ENCODE measurements around the gene CELF1. TPM values are rescaled to one million over a fixed set of nuclear protein-coding genes. Genes with fewer than 3 reads are reported as not detected.

The CELF1 gene
- total RNA-seq, 3 donors from 2014 or later (not counting 1 experiment from before 2014, with no cell fraction given), result 128 to 168 (median 162) TPM

DNA sequence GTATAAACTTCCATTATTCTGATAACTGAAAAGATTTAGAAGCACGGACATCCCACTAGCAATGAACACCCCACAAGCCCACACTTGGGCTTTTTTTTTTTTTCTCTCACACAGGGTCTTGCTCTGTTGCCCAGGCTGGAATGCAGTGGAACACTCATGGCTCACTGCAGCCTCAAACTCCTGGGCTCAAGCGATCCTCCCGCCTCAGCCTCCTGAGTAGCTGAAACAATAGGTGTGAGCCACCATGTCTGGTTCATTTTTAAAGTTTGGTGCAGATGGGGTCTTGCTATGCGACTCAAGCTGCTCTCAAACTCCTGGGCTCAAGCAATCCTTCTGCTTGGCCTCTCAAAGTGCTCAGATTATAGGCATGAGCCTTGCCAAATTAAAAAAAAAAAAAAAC is 107.1 kb downstream of the CELF1 start:
- no peak for ATAC-seq
- H3K36me3 Mint-ChIP-seq, result no peaks in the 10 kb centered on the region
- Histone ChIP-seq H3K4me3 (ENCODE audit: low read length) (no peak overlapping the region), H3K27me3 (ENCODE audit: control insufficient read depth, insufficient read depth, low read length) (no peaks in the 10 kb centered on the region), H3K36me3 (ENCODE audit: control insufficient read depth, insufficient read depth, low read length) (no peaks in the 10 kb centered on the region), H3K4me1 (ENCODE audit: control insufficient read depth, insufficient read depth, low read length) (no peaks in the 10 kb centered on the region), H3K27ac (ENCODE audit: low read length) (no peak overlapping the region), H3K9me3 (ENCODE audit: control insufficient read depth, insufficient read depth, low read length) (no peaks in the 10 kb centered on the region)
- 100% methylated on average over 4 of the region's 4 CpGs for WGBS (ENCODE audit: insufficient coverage)
- DNase-seq, result no peak
- intact Hi-C loops (cut with micrococcal nuclease), result no loop called here
- H3K27me3 Mint-ChIP-seq (ENCODE audit: low read depth in 2 of 2), result no peaks in the 10 kb centered on the region
- no peak overlapping the region for H3K4me3 Mint-ChIP-seq
- no peak for TF ChIP-seq CTCF (IDR thresholded peaks at IDR 0.05)
- H3K27ac Mint-ChIP-seq, result no peak overlapping the region
- peaks cover 0 to 6% of the 10 kb centered on the region in 2 donors for H3K4me1 Mint-ChIP-seq
- no peaks in the 10 kb centered on the region for H3K9me3 Mint-ChIP-seq

DNA sequence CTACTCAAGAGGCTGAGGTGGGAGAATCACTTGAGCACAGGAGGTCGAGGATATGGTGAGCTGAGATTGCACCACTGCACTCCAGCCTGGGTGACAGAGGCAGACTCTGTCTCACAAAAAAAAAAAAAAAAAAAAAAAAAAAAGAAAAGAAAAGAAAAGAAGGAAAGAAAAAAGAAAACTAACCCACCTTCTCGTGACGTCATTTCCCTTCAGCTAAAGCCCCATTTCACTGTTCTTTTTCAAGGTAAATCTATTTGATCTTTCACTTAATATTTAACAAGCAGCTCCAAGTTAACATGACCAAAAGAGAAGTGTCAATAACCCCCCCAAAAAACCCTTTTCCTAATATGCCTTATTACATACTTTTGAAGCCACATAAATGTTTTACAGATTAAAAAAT is 109.1 kb downstream of the CELF1 start:
- 89% methylated on average over 3 of the region's 3 CpGs for WGBS (ENCODE audit: insufficient coverage)
- intact Hi-C loops (cut with micrococcal nuclease), result no loop called here
- Histone ChIP-seq H3K27me3 (ENCODE audit: control insufficient read depth, insufficient read depth, low read length) (no peaks in the 10 kb centered on the region), H3K9me3 (ENCODE audit: control insufficient read depth, insufficient read depth, low read length) (no peaks in the 10 kb centered on the region), H3K36me3 (ENCODE audit: control insufficient read depth, insufficient read depth, low read length) (no peaks in the 10 kb centered on the region), H3K4me1 (ENCODE audit: control insufficient read depth, insufficient read depth, low read length) (no peaks in the 10 kb centered on the region), H3K4me3 (ENCODE audit: low read length) (no peak overlapping the region), H3K27ac (ENCODE audit: low read length) (no peak overlapping the region)
- DNase-seq, result no peak
- no peaks in the 10 kb centered on the region for H3K9me3 Mint-ChIP-seq
- TF ChIP-seq CTCF (IDR thresholded peaks at IDR 0.05), result no peak
- no peak overlapping the region for H3K27ac Mint-ChIP-seq
- H3K27me3 Mint-ChIP-seq (ENCODE audit: low read depth in 2 of 2), result no peaks in the 10 kb centered on the region
- H3K4me3 Mint-ChIP-seq, result no peak overlapping the region
- H3K36me3 Mint-ChIP-seq, result no peaks in the 10 kb centered on the region
- no peak for ATAC-seq
- peaks cover 0 to 6% of the 10 kb centered on the region in 2 donors for H3K4me1 Mint-ChIP-seq

DNA sequence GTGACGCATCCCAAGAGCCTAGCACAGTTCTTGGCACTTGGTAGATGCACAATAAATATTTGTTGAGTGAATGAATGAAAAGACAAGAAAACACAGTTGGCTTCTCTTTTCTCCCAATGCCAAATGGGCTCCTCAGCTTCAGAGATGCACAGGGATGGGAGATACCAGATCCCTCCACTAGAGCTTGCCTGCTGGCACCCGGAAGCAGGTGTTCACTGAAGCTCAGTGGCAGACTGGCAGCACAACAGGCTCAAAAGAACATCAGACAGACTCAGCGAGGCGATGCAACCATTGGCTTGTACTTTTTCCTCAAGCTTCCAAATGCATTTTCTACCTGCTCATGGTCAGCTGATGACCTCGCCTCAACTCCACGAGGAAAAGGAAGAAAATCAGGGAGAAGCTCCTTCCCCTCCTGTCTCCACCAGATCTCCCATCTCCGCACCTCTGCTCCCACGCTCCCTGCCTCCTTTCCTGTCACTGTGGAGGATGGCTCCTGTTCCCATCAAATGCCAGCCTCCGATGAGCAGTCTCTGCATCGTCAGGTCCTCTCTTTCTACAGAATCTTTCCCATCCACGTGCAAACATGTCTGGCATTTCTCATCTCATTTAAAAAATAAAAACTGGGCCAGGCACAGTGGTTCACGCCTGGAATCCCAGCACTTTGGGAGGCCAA is 109.8 kb downstream of the CELF1 start:
- Histone ChIP-seq H3K36me3 (ENCODE audit: control insufficient read depth, insufficient read depth, low read length) (no peaks in the 10 kb centered on the region), H3K27me3 (ENCODE audit: control insufficient read depth, insufficient read depth, low read length) (no peaks in the 10 kb centered on the region), H3K9me3 (ENCODE audit: control insufficient read depth, insufficient read depth, low read length) (no peaks in the 10 kb centered on the region), H3K4me3 (ENCODE audit: low read length) (no peak overlapping the region), H3K27ac (ENCODE audit: low read length) (no peak overlapping the region), H3K4me1 (ENCODE audit: control insufficient read depth, insufficient read depth, low read length) (no peaks in the 10 kb centered on the region)
- Mint-ChIP-seq H3K9me3 (no peaks in the 10 kb centered on the region), H3K27ac (no peak overlapping the region), H3K36me3 (no peaks in the 10 kb centered on the region), H3K27me3 (ENCODE audit: low read depth in 2 of 2) (no peaks in the 10 kb centered on the region), H3K4me1 (peaks cover 0 to 6% of the 10 kb centered on the region in 2 donors), H3K4me3 (no peak overlapping the region)
- intact Hi-C loops (cut with micrococcal nuclease), result no loop called here
- DNase-seq, result no peak
- WGBS (ENCODE audit: insufficient coverage), result 87% methylated on average over 12 of the region's 12 CpGs
- TF ChIP-seq CTCF (IDR thresholded peaks at IDR 0.05), result no peak
- ATAC-seq, result no peak

DNA sequence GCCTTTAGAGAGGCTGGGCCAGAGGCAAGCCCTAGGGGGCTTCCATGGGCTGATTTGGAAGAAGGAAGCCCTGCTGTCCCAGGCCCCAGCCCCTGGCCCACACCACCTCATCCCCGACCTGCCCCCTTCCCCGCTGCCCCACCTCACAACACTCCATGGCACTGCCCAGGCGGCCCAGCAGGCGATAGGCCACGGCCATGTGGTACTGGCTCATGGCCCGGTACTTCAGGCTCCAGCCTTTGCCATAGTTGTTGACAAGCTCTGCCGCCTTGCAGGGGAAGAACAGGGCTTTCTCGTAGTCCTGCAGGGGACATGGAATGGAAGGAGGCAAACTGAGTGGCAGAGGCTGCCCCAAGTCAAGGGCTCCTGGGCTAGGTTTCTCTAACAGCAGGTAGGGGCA is 110.4 kb downstream of the CELF1 start:
- no peak for TF ChIP-seq CTCF (IDR thresholded peaks at IDR 0.05)
- H3K27me3 ChIP-seq (ENCODE audit: control insufficient read depth, insufficient read depth, low read length), result no peaks in the 10 kb centered on the region
- WGBS (ENCODE audit: insufficient coverage), result 90% methylated on average over 8 of the region's 8 CpGs
- Mint-ChIP-seq H3K36me3 (no peaks in the 10 kb centered on the region), H3K9me3 (no peaks in the 10 kb centered on the region), H3K4me1 (peaks cover 0 to 6% of the 10 kb centered on the region in 2 donors), H3K27me3 (ENCODE audit: low read depth in 2 of 2) (no peaks in the 10 kb centered on the region), H3K27ac (no peak overlapping the region), H3K4me3 (no peak overlapping the region)
- no peak overlapping the region for H3K4me3 ChIP-seq (ENCODE audit: low read length)
- no peaks in the 10 kb centered on the region for H3K36me3 ChIP-seq (ENCODE audit: control insufficient read depth, insufficient read depth, low read length)
- intact Hi-C loops (cut with micrococcal nuclease), result no loop called here
- H3K9me3 ChIP-seq (ENCODE audit: control insufficient read depth, insufficient read depth, low read length), result no peaks in the 10 kb centered on the region
- no peak for DNase-seq
- no peaks in the 10 kb centered on the region for H3K4me1 ChIP-seq (ENCODE audit: control insufficient read depth, insufficient read depth, low read length)
- no peak for ATAC-seq
- no peak overlapping the region for H3K27ac ChIP-seq (ENCODE audit: low read length)
